CD14-positive monocyte (primary cell): ENCODE measurements around the gene RTL10. TPM values are rescaled to one million over a fixed set of nuclear protein-coding genes. Genes with fewer than 3 reads are reported as not detected.

Experiments
- DNase-seq, 3 donors: peaks; one replicate each; pipeline ENCODE4 v3.0.0-alpha.2; 2011 to 2022
- H2AFZ ChIP-seq: 2 replicates; pipeline ENCODE4 v1.6.0; 2012; ENCODE audit warnings: mild to moderate bottlenecking, low read depth, low read length, inconsistent platforms; ENCODE audit not compliant: insufficient read depth, poor library complexity, severe bottlenecking
- H3K27ac ChIP-seq, 2 donors: 1 replicate in 1 of 2; 2 replicates in 1 of 2; pipeline ENCODE4 v1.5.1; 2012 to 2013; ENCODE audit warnings: low read length in 2 of 2, control low read depth in 1 of 2, inconsistent platforms in 1 of 2, low read depth in 1 of 2, mild to moderate bottlenecking in 1 of 2
- H3K27me3 ChIP-seq, 2 donors: one replicate each; pipeline versions ENCODE4 v1.6.0 to v1.6.1; 2011 to 2013; ENCODE audit warnings: low read length in 2 of 2; ENCODE audit not compliant: control insufficient read depth in 2 of 2, insufficient read depth in 2 of 2
- H3K36me3 ChIP-seq, 2 donors: replicated peaks in 1 of 2; 1 replicate in 1 of 2; 2 replicates in 1 of 2; pipeline versions ENCODE4 v1.5.1 to v1.6.1; 2012 to 2013; ENCODE audit warnings: low read length in 2 of 2, control low read depth in 1 of 2, inconsistent platforms in 1 of 2, mild to moderate bottlenecking in 1 of 2; ENCODE audit not compliant: insufficient read depth in 2 of 2, control insufficient read depth in 1 of 2
- H3K4me1 ChIP-seq, 2 donors: 1 replicate in 1 of 2; 2 replicates in 1 of 2; pipeline versions ENCODE4 v1.5.1 to v1.6.1; 2012 to 2013; ENCODE audit warnings: low read length in 2 of 2, control low read depth in 1 of 2, inconsistent platforms in 1 of 2, mild to moderate bottlenecking in 1 of 2, moderate library complexity in 1 of 2; ENCODE audit not compliant: insufficient read depth in 2 of 2, control insufficient read depth in 1 of 2
- H3K4me2 ChIP-seq: replicated peaks from 2 replicates; pipeline ENCODE3; 2012; ENCODE audit warnings: low read length, moderate library complexity, mild to moderate bottlenecking; ENCODE audit not compliant: poor library complexity, severe bottlenecking; ENCODE audit errors: extremely low read depth
- H3K4me3 ChIP-seq, 3 experiments: fragments of 200-600 bp in 1 of 3; sonication (generic) in 1 of 3; replicated peaks in 1 of 3; 1 replicate in 2 of 3; 2 replicates in 1 of 3; pipeline ENCODE4 v1.5.1; 2011 to 2013; ENCODE audit warnings: low read length in 3 of 3, mild to moderate bottlenecking in 3 of 3, control low read depth in 2 of 3, low read depth in 2 of 3, inconsistent platforms in 1 of 3, moderate library complexity in 1 of 3
- H3K79me2 ChIP-seq: 2 replicates; pipeline ENCODE4 v1.6.0; 2012; ENCODE audit warnings: mild to moderate bottlenecking, control low read depth, inconsistent platforms, low read length, moderate library complexity; ENCODE audit not compliant: insufficient read depth
- H3K9ac ChIP-seq: 2 replicates; pipeline ENCODE4 v1.6.0; 2017; ENCODE audit warnings: low read length, mild to moderate bottlenecking; ENCODE audit not compliant: insufficient read depth, poor library complexity, severe bottlenecking
- H3K9me3 ChIP-seq, 2 donors: replicated peaks in 1 of 2; 1 replicate in 1 of 2; 2 replicates in 1 of 2; pipeline versions ENCODE4 v1.5.1 to v1.6.1; 2012 to 2013; ENCODE audit warnings: low read length in 2 of 2, control low read depth in 1 of 2; ENCODE audit not compliant: control insufficient read depth in 1 of 2, insufficient read depth in 1 of 2
- H4K20me1 ChIP-seq: 2 replicates; pipeline ENCODE4 v1.6.0; 2012; ENCODE audit warnings: mild to moderate bottlenecking, low read length, control low read depth, moderate library complexity; ENCODE audit not compliant: insufficient read depth
- H3K27ac Mint-ChIP-seq, 7 donors: one replicate each; pipeline ENCODE4 v1.8.0; 2020; ENCODE audit warnings: mild to moderate bottlenecking in 7 of 7, mixed read lengths in 7 of 7, moderate library complexity in 6 of 7, inconsistent platforms in 2 of 7
- H3K27me3 Mint-ChIP-seq, 3 donors: one replicate each; pipeline ENCODE4 v1.8.0; 2021 to 2022; ENCODE audit warnings: low read depth in 3 of 3, mild to moderate bottlenecking in 3 of 3, mixed read lengths in 3 of 3, moderate library complexity in 3 of 3, inconsistent platforms in 1 of 3
- H3K36me3 Mint-ChIP-seq, 2 donors: one replicate each; pipeline ENCODE4 v1.8.0; 2020; ENCODE audit warnings: mixed read lengths in 2 of 2, inconsistent platforms in 1 of 2, mild to moderate bottlenecking in 1 of 2
- H3K4me1 Mint-ChIP-seq: one replicate; pipeline ENCODE4 v1.8.0; 2020; ENCODE audit warnings: mild to moderate bottlenecking, mixed read lengths
- H3K4me3 Mint-ChIP-seq, 2 donors: one replicate each; pipeline ENCODE4 v1.8.0; 2020; ENCODE audit warnings: mild to moderate bottlenecking in 2 of 2, mixed read lengths in 2 of 2, moderate library complexity in 1 of 2
- H3K9me3 Mint-ChIP-seq, 7 donors: one replicate each; pipeline ENCODE4 v1.8.0; 2020 to 2022; ENCODE audit warnings: mixed read lengths in 7 of 7, mild to moderate bottlenecking in 6 of 7, moderate library complexity in 6 of 7, inconsistent platforms in 2 of 7
- CTCF ChIP-seq: fragments of 200-600 bp; IDR thresholded peaks from one replicate; pipeline ENCODE4 v1.8.0; 2022; ENCODE audit warnings: antibody characterized with exemption, mild to moderate bottlenecking
- whole genome bisulfite sequencing: methylation state at CpG from one replicate; pipeline ENCODE4 v1.1.5; 2013; ENCODE audit warnings: missing lambda C conversion rate; ENCODE audit not compliant: insufficient coverage; 5-methylcytosine and 5-hydroxymethylcytosine counted together
- intact Hi-C, 2 donors: fragments of 100-400 bp; cut with micrococcal nuclease; formaldehyde crosslinking; loops; one replicate each; pipeline versions ENCODE4 v1.15.0 to v1.15.1; 2023
- polyA plus RNA-seq, 3 donors: library from polyadenylated mRNA; depleted of rRNA in 1 of 3; unstranded in 2 of 3; stranded (reverse) in 1 of 3; fragments of 300-500 nt in 2 of 3; fragments of >200 nt in 1 of 3; fragmentation: Illumina TruSeq in 2 of 3; gene quantifications; 1 replicate in 2 of 3; 2 replicates in 1 of 3; pipeline ENCODE4 v1.2.3, GENCODE V29; 2012 to 2021

RTL10 gene
- polyA plus RNA-seq, 3 donors, result 1.4 to 6.5 (median 1.5) TPM

DNA sequence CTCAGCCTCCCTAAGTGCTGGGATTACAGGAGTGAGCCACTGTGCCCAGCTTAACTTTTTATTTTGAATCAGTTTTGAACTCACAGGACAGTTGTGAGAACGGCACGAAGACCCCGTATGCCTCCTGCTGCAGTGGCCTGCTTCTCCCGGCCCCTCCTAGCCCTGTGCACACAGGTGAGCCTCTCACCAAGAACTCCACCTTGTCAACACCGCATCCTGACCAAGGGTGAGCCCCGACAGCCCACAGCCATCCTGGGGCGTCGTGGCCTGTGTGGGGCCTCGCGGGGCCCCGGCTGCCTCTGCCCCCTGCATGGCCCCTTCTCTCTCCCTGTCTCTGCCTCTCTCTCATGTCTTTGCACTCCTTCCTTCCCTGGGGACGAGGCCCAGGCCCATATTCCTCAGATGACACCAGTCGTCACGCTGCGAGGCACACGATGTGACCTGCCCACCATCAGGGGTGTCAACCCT, 38.8 kb downstream of the RTL10 start:
- H3K4me3 Mint-ChIP-seq, result no peak overlapping the region
- Histone ChIP-seq H3K9me3 (no peaks in the 10 kb centered on the region), H4K20me1 (no peaks in the 10 kb centered on the region), H3K4me3 (no peak overlapping the region), H3K27ac (no peak overlapping the region), H2AFZ (no peak overlapping the region), H3K4me1 (no peaks in the 10 kb centered on the region), H3K27me3 (no peaks in the 10 kb centered on the region), H3K36me3 (no peaks in the 10 kb centered on the region), H3K9ac (no peak overlapping the region), H3K79me2 (no peaks in the 10 kb centered on the region), H3K4me2 (no peak overlapping the region)
- H3K9me3 Mint-ChIP-seq, result peaks cover 0 to 1% (median 0%) of the 10 kb centered on the region in 7 donors
- intact Hi-C loops, result no loop called here
- H3K27ac Mint-ChIP-seq, result no peak overlapping the region
- TF ChIP-seq CTCF, result no peak
- 91% methylated on average over 16 of the region's 16 CpGs for WGBS
- no peaks in the 10 kb centered on the region for H3K36me3 Mint-ChIP-seq
- no peaks in the 10 kb centered on the region for H3K4me1 Mint-ChIP-seq
- peaks cover 0 to 2% (median 1%) of the 10 kb centered on the region in 3 donors for H3K27me3 Mint-ChIP-seq
- DNase-seq, result no peak

DNA sequence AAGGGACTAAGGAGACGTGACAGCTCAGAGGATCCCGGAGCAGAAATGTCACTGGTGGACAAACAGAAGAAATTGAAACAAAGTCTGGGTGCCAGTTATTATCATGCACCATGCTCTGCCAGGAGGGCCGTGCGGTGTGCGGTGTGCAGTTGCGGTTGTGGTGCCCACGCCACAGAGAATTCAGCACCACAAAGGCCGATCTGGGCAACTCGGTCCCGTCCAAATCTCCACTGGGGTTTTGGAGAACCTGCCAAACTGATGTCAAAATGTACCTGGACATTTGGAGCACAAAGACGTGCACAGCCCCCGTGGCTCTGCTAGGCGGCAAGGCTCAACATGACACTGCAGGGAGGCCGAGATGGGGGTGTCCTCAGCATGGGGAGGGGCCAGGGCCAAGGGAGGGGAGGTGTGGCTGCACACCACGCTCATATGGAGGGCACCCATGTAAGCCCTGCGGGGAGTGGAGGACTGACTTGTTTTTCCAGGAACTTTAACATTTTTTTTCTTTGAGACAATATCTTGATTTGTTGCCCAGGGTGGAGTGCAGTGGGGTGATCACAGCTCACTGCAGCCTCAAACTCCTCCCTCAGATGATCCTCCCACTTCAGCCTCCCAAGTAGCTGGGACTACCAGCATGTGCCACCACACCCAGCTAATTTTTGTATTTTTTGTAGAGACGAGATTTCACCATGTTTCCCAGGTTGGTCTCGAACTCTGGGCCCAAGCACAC, 39.4 kb downstream of the RTL10 start:
- no peak for DNase-seq
- H3K4me3 ChIP-seq, result no peak overlapping the region
- H3K27me3 Mint-ChIP-seq, result peaks cover 0 to 2% (median 1%) of the 10 kb centered on the region in 3 donors
- H3K4me1 ChIP-seq, result no peaks in the 10 kb centered on the region
- intact Hi-C loops, result no loop called here
- no peaks in the 10 kb centered on the region for H3K27me3 ChIP-seq
- no peaks in the 10 kb centered on the region for H3K36me3 Mint-ChIP-seq
- no peak overlapping the region for H3K27ac ChIP-seq
- H3K9ac ChIP-seq, result no peak overlapping the region
- H3K27ac Mint-ChIP-seq, result peak overlapping the region in 1 of 7 donors; percentile 10
- no peaks in the 10 kb centered on the region for H3K9me3 ChIP-seq
- no peaks in the 10 kb centered on the region for H3K4me1 Mint-ChIP-seq
- H2AFZ ChIP-seq, result no peak overlapping the region
- H3K36me3 ChIP-seq, result no peaks in the 10 kb centered on the region
- H3K4me2 ChIP-seq, result no peak overlapping the region
- WGBS, result 96% methylated on average over 17 of the region's 18 CpGs
- H4K20me1 ChIP-seq, result no peaks in the 10 kb centered on the region
- no peak overlapping the region for H3K4me3 Mint-ChIP-seq
- no peak for TF ChIP-seq CTCF
- H3K9me3 Mint-ChIP-seq, result peaks cover 0 to 1% (median 0%) of the 10 kb centered on the region in 7 donors
- no peaks in the 10 kb centered on the region for H3K79me2 ChIP-seq
